NCI-H187 treated with DMSO at 0.1 percent for 48 hours (cell line): ENCODE results near the gene KIF21B.
"Not testable (repeated sequence)": the region's sequence is repeated elsewhere in the genome, so short reads cannot be mapped to it uniquely, and the experiment has no call there.

ENCODE experiments used
- DNase-seq: peaks from one replicate; lab custom pipeline; 2025; lab: John Stamatoyannopoulos, UW

Gene KIF21B

DNA sequence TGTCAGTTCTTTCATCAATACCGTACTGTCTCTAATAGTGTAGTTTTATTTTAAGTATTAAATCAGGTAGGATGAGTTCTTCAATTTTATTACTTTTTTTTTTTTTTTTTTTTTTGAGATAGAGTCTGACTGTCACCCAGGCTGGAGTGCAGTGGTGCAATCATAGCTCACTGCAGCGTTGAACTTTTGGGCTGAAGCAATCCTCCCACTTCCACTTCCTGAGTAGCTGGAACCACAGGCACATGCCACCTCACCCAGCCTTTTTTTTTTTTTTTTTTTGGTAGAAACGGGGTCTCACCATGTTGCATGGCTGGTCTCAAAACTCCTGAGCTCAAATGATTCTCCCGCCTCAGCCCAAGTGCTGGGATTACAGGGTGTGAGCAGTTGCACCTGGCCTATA lies 84.6 kb downstream of the KIF21B start:
- no peak for DNase-seq

DNA sequence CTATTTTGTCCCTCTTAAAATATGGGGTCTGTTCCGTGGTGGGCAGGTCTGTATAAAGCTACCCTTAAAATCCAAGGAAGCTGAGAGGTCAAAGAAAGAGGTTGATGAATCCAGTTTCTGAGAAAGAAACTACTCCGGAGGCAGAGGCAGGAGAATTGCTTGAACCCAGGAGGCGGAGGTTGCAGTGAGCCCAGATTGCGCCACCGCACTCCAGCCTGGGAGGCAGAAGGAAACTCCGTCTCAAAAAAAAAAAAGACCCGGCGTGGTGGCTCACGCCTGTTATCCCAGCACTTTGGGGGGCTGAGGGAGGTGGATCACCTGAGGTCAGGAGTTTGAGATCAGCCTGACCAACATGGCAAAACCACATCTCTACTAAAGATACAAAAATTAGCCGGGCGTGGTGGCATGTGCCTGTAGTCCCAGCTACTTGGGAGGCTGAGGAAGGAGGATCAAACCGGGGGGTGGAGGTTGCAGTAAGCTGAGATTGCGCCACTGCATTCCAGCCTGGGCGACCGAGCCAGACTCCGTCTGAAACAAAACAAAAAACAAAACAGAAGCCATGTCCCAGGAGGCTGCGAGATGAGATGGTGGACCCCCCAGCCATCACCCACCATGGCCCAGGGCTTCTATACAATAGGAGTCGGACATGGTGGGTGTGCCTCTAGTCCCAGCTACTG lies 88.1 kb downstream of the KIF21B start:
- not testable (repeated sequence) for DNase-seq

DNA sequence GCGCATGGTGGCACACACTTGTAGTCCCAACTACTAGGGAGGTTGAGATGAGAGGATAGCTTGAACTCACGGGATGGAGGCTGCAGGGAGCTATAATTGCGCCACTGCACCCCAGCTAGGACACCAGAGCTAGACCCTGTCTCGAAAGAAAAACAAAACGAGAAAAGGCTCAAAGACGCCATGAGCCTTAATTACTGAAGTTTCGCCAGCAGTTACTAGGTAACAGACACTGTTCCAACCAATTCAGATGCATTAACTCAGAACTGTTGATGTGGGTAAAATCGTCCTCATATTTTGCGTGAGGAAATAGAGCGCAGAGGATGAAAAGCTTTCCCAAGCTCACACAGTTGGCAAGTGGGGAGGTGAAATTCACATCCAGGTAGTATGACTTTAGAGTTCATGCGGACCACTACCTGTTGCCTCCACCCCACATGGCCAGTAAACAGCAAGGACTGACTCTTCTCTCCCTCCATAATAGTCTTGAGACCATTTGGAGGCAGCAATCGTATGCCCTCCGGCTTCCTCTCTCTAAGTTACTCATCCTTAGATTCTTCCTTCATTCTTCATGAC lies 88.8 kb downstream of the KIF21B start:
- no peak for DNase-seq

DNA sequence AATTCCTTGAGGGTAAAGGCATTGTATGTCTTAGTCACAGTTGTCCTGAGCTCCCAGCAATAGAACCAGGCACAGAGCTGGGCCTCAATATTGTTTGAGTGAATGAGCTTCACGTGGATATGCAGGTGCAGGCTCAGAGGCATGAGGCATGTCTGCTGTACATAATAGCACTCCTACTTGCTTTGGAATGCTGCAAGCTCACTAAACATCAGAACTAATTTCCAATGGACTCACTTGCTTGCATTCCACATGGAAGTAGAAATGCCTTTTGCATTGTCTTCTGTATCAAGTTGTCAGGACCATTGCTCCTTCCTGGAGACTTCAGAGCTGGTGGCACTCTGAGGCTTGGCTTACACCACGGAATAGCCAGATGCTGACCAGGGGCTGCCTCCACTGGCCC lies 91.7 kb downstream of the KIF21B start:
- DNase-seq: no peak

DNA sequence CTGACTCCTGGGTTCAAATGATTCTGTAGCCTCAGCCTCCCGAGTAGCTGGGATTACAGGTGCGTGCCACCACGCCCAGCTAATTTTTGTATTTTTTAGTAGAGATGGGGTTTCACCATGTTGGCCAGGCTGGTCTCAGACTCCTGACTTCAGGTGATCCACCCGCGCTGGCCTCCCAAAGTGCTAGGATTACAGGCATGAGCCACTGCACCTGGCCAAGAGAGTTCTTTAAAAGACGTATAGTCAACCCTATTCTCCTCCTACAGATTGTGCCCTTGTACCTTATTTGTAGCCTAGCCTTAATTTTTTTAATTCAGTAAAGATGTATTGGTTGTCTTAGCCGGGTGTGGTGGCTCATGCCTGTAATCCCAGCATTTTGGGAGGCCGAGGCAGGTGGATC lies 93.2 kb downstream of the KIF21B start:
- not testable (repeated sequence) for DNase-seq

DNA sequence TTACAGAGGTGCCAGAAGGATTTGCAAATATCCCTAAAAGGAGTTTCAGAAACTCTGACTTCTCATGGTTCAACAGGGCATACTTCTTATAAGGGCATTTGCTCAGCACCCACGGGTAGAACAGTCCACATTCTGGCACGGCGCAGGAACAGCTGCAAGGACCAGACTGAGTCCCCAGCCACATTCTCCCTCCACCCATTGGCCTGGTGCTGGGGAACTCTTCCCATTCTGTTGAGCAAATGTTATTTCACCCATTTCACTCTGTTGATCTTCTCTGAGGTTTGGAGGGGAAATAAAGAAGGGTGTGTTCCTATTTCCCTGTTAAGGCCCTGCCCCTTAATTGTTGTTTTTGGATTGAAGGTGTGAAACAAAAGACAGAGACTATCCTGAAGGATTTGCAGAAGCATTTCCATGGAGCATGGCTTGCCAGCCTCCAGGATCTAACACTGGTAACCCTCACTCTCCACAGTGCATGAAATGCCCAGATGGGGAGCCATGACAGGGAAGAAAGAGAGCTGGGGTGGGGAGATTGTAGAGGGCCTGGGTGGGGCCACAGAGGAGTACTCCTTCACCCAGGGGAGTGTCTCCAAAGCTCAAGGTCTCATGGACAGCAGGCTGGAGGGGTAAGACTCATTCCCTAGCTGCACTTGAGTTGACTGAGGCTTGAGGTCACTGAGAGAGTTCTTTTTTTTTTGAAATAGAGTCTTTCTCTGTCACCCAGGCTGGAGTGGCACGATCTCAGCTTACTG lies 93.8 kb downstream of the KIF21B start:
- no peak for DNase-seq

DNA sequence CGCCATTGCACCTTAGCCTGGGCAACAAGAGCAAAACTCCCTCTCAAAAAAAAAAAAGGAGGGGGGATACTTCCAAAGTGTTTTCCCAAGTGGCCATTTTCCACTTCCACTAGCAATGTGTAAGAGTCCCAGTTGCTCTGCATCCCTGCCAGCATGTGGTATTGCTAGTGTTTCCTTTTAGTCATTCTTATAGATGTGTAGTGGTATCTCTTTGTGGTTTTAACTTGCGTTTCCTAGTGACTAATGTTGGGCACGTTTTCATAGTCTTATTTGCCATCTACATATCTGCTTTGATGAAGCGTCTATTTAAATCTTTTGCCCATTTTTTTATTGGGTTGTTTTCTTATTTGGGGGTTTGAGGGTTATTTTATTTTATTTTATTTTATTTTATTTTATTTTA lies 97.7 kb downstream of the KIF21B start:
- DNase-seq: no peak

DNA sequence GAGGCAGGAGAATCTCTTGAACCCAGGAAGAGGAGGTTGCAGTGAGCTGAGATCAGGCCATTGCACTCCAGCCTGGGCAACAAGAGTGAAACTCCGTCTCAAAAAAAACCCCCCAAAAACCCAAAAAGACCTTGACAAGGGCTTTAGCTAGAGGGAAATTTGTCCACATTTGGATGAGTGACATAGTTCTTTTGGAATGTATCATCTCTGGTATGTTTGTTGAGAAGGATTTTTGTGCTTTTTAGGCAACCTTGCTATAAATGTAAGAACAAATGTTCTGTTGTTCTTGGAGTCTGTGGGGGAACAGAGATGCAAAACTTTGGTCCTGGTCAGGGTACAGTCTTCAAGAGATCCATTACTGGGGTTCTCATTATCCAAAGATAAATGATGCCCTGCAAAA lies 99.9 kb downstream of the KIF21B start:
- DNase-seq: no peak

DNA sequence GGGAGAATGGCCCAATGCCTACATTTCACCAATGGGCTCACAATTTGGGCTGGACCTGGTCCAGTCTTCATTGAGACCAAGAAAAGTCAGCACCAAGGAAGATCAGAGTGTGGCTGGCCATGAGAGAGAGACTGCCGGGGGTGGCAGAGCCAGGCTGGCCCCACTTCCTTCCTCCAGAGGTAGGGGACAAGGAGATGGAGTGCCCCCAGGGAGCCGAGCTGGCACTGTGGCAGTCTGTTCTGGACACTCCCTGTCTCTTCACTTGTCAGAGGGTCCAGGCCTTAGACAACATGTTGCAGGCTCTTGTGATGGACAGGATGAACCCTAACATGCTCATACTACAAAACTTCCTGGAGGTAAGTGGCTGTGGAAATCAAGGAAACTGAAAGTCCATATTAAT lies 101.1 kb downstream of the KIF21B start:
- no peak for DNase-seq

DNA sequence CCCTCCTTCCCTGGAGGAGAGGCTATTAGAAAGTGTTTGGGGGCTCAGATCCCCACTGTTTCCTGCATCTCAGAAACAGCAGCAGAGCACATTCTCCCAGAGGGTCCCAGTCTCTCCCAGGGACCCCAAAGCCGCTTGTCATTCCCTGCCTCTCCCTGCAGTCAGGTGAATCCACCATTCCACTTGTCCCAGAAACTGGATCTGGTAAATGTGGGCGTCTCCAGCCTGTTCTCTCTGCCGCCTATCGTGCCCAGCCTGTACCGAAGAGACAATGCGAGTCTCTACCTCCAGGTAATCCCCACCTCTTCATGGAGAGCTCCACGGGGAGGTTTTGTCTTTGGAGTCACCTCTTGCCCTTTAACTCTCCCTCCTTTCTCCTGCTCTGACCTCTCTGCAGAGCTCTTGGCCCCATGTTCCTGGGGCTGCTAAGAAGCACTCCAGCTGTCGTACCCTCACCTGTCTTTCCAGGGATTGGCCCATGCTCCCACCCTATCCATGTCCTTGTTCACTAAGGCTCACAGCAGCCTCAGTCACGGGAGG lies 101.9 kb downstream of the KIF21B start:
- no peak for DNase-seq
